ENCODE measurements around the gene FHIT. TPM values are rescaled to one million over a fixed set of nuclear protein-coding genes. Genes with fewer than 3 reads are reported as not detected.

Gene FHIT
- total RNA-seq, 2 experiments from 2014 or later = 9.6 to 9.7 TPM

DNA sequence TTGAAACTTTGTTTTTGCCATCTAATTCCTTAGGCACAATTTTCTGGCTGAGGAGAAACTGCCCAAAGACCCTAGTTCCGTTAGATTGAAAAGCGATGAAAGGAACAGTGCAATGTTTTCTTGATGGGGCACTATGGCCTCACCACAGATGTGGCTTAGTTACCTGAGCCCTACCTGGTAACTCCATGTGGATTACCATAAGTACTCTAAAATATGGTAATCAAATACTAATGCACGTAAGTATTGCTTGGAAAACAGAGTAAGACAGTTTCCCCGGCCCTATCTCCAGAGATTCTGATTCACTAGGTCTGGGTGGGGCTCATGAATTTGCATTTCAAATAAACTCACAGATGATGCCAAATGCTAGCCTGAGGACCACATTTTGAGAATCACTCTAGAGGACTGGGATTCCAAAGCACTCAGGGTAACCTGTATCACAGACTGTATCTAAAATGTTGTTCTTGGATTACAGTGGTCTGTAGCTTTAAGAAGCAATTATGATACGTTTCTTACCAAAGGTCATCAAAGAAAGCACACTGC is 806.3 kb downstream of the FHIT start:
- H3K9me3 Mint-ChIP-seq = peaks cover 2% of the 10 kb centered on the region
- ChIA-PET POLR2A (no interaction called here), CTCF (no interaction called here)
- no peaks in the 10 kb centered on the region for H3K36me3 Mint-ChIP-seq (ENCODE audit: low read depth)
- H3K4me3 Mint-ChIP-seq = no peak overlapping the region
- H3K27me3 Mint-ChIP-seq = no peaks in the 10 kb centered on the region
- no peak overlapping the region for H3K27ac Mint-ChIP-seq
- no peak for DNase-seq
- peaks cover 2% of the 10 kb centered on the region for H3K4me1 Mint-ChIP-seq

DNA sequence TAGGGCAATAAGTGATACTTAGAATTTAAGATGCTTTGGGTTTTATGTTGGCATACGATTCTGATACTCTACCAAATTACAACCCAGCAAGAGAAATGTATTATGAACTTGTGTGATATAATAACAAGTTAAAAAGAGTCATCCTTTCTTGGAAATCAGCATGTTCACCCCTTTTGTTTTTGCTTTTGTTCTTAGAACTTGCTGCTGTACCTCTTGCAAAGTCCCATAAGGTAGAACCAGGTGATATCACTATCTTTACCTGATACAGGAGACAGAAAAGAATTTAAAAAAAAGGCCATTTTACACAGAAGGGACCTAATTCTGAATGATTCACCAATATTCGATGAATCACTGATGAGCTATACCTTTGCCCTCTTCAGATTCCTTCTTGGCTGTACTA is 810.4 kb downstream of the FHIT start:
- CTCF ChIA-PET = no interaction called here
- Mint-ChIP-seq H3K27ac (no peak overlapping the region), H3K4me3 (no peak overlapping the region), H3K27me3 (peaks cover 1% of the 10 kb centered on the region), H3K36me3 (ENCODE audit: low read depth) (no peaks in the 10 kb centered on the region), H3K4me1 (peaks cover 2% of the 10 kb centered on the region), H3K9me3 (no peaks in the 10 kb centered on the region)
- DNase-seq = no peak
- POLR2A ChIA-PET = no interaction called here

DNA sequence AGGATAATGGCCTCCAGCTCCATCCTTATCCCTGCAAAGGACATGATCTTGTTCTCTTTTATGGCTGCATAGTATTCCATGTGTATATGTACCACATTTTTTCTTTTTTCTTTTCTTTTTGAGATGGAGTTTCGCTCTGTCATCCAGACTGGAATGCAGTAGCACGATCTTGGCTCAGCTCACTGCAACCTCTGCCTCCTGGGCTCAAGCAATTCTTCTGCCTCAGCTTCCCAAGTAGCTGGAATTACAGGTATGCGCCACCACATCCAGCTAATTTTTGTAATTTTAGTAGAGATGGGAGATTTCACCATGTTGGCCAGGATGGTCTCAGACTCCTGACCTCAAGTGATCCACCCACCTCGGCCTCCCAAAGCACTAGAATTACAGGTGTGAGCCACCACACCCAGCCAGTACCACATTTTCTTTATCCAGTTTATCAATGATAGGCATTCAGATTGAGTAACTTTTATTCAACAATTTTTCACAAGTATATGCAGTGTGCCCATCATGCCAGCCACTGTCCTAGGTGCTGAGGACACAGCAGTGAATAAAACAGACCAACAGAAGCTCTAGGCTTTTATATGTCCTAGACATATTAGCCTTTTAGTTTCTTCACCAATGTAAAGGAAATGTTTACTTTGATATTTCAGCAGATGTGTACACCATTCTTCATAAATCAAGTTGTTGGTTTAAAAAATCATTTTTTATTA is 815.2 kb downstream of the FHIT start:
- no peak overlapping the region for H3K4me3 Mint-ChIP-seq
- CTCF ChIA-PET = no interaction called here

DNA sequence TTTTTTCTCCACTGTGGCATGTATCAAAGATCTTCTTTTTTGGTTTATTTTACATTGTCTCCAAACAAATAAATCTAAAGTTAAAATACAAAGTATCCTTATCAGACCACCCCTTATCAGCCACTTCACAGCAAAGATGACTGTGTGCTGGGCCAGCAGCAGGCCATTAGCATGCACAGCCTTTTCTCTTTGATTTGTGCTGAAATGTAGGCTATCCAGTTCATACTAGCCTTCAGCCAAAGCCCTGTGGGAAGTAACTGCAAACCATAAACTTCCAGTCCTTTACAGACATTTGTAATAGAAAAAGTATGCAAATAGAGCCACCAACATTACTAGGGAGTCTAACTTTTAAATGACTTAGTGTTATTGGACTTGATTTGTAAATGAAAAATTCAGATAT is 816.3 kb downstream of the FHIT start:
- Mint-ChIP-seq H3K4me1 (no peaks in the 10 kb centered on the region), H3K4me3 (no peak overlapping the region), H3K36me3 (ENCODE audit: low read depth) (no peaks in the 10 kb centered on the region), H3K27me3 (peaks cover 1% of the 10 kb centered on the region), H3K27ac (no peak overlapping the region), H3K9me3 (no peaks in the 10 kb centered on the region)
- CTCF ChIA-PET = no interaction called here
- DNase-seq = no peak
- POLR2A ChIA-PET = no interaction called here

More for the DNA sequence above, 815.2 kb downstream of the FHIT start:
- Mint-ChIP-seq H3K36me3 (ENCODE audit: low read depth) (no peaks in the 10 kb centered on the region), H3K9me3 (no peaks in the 10 kb centered on the region), H3K27ac (no peak overlapping the region), H3K4me1 (no peaks in the 10 kb centered on the region), H3K27me3 (peaks cover 1% of the 10 kb centered on the region)
- DNase-seq = no peak
- POLR2A ChIA-PET = no interaction called here

GRCh38 chr3:60434323-60434722 is 816.9 kb downstream of the FHIT start:
- Mint-ChIP-seq H3K27ac (no peak overlapping the region), H3K4me1 (no peaks in the 10 kb centered on the region), H3K9me3 (no peaks in the 10 kb centered on the region), H3K27me3 (no peaks in the 10 kb centered on the region), H3K36me3 (ENCODE audit: low read depth) (no peaks in the 10 kb centered on the region), H3K4me3 (no peak overlapping the region)
- CTCF ChIA-PET = no interaction called here
- POLR2A ChIA-PET = no interaction called here
- no peak for DNase-seq

DNA sequence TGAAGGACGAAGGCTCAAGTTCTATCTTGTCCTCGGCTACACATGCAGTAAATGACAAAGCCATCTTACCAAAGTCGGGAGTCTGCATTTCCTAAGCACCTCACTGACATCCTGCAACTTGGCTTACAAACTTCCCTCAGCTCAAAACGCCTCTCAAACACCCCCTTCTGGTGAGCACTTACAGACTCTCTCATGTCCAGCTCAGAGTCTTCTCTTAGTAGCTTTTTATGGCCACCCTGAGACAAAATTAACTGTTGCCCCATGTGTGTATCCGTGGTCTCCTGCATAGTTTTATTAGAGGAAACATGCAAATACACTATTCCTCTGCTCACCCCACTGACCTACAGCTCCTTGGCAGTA is 819.7 kb downstream of the FHIT start:
- H3K9me3 Mint-ChIP-seq = no peaks in the 10 kb centered on the region
- no peaks in the 10 kb centered on the region for H3K4me1 Mint-ChIP-seq
- H3K27ac Mint-ChIP-seq = no peak overlapping the region
- no peaks in the 10 kb centered on the region for H3K27me3 Mint-ChIP-seq
- POLR2A ChIA-PET = no interaction called here
- CTCF ChIA-PET = no interaction called here
- H3K36me3 Mint-ChIP-seq (ENCODE audit: low read depth) = no peaks in the 10 kb centered on the region
- no peak for DNase-seq
- H3K4me3 Mint-ChIP-seq = no peak overlapping the region

GRCh38 chr3:60430205-60430604 is 821.0 kb downstream of the FHIT start:
- Mint-ChIP-seq H3K4me1 (no peaks in the 10 kb centered on the region), H3K9me3 (no peaks in the 10 kb centered on the region), H3K4me3 (no peak overlapping the region), H3K27ac (no peak overlapping the region), H3K36me3 (ENCODE audit: low read depth) (no peaks in the 10 kb centered on the region), H3K27me3 (no peaks in the 10 kb centered on the region)
- ChIA-PET POLR2A (no interaction called here), CTCF (no interaction called here)
- DNase-seq = no peak

DNA sequence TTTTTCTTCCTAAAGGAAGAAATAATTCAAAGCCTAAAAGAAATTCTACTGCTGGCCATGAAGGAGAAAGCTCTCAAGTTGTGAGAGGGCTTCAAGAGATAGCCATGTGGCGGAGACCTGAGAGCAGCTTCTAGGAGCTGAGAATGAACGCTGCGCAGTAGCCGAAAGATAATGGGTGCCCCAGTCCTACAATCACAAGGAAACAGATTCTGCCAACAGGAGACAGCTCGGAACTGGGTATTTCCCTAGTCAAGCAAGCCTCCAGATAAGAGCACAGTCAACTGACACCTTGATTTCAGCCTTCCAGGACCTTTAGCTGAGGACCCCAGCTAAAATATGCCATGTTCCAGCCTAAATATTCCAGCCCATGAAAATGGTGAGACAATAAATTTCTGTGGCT is 824.1 kb downstream of the FHIT start:
- no peak for DNase-seq
- Mint-ChIP-seq H3K4me3 (no peak overlapping the region), H3K27ac (no peak overlapping the region), H3K9me3 (no peaks in the 10 kb centered on the region), H3K36me3 (ENCODE audit: low read depth) (no peaks in the 10 kb centered on the region), H3K27me3 (no peaks in the 10 kb centered on the region), H3K4me1 (no peaks in the 10 kb centered on the region)
- CTCF ChIA-PET = no interaction called here
- POLR2A ChIA-PET = no interaction called here

GRCh38 chr3:60424942-60425341 is 826.3 kb downstream of the FHIT start:
- CTCF ChIA-PET = no interaction called here
- POLR2A ChIA-PET = no interaction called here
- DNase-seq = no peak
- no peaks in the 10 kb centered on the region for H3K9me3 Mint-ChIP-seq
- H3K4me1 Mint-ChIP-seq = no peaks in the 10 kb centered on the region
- no peak overlapping the region for H3K27ac Mint-ChIP-seq
- no peak overlapping the region for H3K4me3 Mint-ChIP-seq
- H3K27me3 Mint-ChIP-seq = no peaks in the 10 kb centered on the region
- H3K36me3 Mint-ChIP-seq (ENCODE audit: low read depth) = no peaks in the 10 kb centered on the region

- Mint-ChIP-seq H3K4me3 (no peak overlapping the region), H3K36me3 (ENCODE audit: low read depth) (no peaks in the 10 kb centered on the region), H3K27me3 (no peaks in the 10 kb centered on the region), H3K4me1 (no peaks in the 10 kb centered on the region), H3K9me3 (no peaks in the 10 kb centered on the region), H3K27ac (no peak overlapping the region)
- CTCF ChIA-PET = no interaction called here
- no peak for DNase-seq
- POLR2A ChIA-PET = no interaction called here
Observed at GRCh38 chr3:60424034-60424433, 827.2 kb downstream of the FHIT start.

DNA sequence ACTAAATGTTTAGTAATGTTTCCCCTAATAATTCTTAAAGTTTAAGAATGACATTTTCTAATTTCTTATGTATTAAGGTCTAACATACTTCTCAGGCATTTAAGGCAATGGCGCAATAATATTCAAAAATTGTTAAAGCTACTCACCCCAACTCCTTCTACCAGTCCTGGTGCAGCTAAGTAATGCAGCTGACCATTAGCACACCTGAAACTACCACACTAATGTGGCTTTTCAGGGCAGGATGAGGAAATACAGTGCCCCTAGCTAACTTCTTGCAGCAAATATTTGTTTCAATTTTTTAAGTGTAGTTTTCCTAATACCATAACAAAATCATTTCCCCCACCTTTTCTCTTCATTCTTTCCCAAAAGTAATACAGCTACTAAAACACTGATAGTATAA is 827.7 kb downstream of the FHIT start:
- no peak for DNase-seq
- H3K27me3 Mint-ChIP-seq = no peaks in the 10 kb centered on the region

DNA sequence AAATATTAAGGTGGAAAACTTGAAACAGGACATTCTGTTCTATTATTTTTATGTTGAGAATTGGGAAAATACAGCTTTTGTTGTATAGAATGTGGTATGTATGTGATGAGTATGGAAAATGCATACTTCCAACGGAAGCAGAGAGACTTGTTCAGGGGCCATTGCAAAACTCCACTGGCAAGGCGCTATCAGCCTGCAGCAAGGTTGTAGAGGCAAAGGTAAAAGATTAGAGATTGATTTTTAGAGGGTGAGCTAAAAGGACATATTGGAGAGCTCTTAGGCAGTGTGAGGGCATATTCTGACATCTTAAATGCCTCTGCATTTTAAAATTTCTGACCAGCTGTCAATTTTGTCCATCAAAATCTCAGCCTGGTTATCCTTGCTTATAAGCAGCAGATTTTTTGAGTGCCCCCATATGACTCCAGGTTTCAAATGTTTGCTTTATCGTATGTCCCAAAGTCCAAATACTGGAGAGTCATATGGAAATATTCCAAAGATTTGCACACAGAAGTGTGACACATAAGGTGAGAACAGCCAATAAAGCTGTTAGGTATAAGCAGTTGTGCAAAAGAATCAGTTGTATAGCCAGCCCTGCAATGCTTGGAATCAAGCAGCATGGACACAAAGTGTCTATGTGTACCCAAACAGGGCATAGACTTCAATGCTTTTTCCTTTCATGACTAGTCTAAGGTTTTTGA is 829.4 kb downstream of the FHIT start:
- Mint-ChIP-seq H3K4me3 (no peak overlapping the region), H3K27ac (no peak overlapping the region), H3K9me3 (no peaks in the 10 kb centered on the region), H3K27me3 (no peaks in the 10 kb centered on the region), H3K4me1 (no peaks in the 10 kb centered on the region), H3K36me3 (ENCODE audit: low read depth) (no peaks in the 10 kb centered on the region)
- ChIA-PET CTCF (no interaction called here), POLR2A (no interaction called here)
- no peak for DNase-seq

More for the DNA sequence above, 827.7 kb downstream of the FHIT start:
- no peaks in the 10 kb centered on the region for H3K4me1 Mint-ChIP-seq
- CTCF ChIA-PET = no interaction called here
- POLR2A ChIA-PET = no interaction called here
- H3K36me3 Mint-ChIP-seq (ENCODE audit: low read depth) = no peaks in the 10 kb centered on the region
- no peak overlapping the region for H3K4me3 Mint-ChIP-seq
- no peaks in the 10 kb centered on the region for H3K9me3 Mint-ChIP-seq
- H3K27ac Mint-ChIP-seq = no peak overlapping the region

- ChIA-PET POLR2A (no interaction called here), CTCF (interaction anchor here (0.7 kb wide), 1 partner anchor 242 kb away, joined by 3 read pairs; no protein-coding TSS in a partner anchor)
- no peaks in the 10 kb centered on the region for H3K36me3 Mint-ChIP-seq (ENCODE audit: low read depth)
- no peak overlapping the region for H3K27ac Mint-ChIP-seq
- no peaks in the 10 kb centered on the region for H3K27me3 Mint-ChIP-seq
- H3K4me3 Mint-ChIP-seq = no peak overlapping the region
- DNase-seq = no peak
- H3K9me3 Mint-ChIP-seq = no peaks in the 10 kb centered on the region
- no peaks in the 10 kb centered on the region for H3K4me1 Mint-ChIP-seq
Observed at GRCh38 chr3:60417576-60417975, 833.7 kb downstream of the FHIT start.

GRCh38 chr3:60414011-60414410 is 837.2 kb downstream of the FHIT start:
- Mint-ChIP-seq H3K27ac (no peak overlapping the region), H3K4me3 (no peak overlapping the region), H3K9me3 (no peaks in the 10 kb centered on the region), H3K27me3 (no peaks in the 10 kb centered on the region), H3K4me1 (no peaks in the 10 kb centered on the region), H3K36me3 (ENCODE audit: low read depth) (no peaks in the 10 kb centered on the region)
- POLR2A ChIA-PET = no interaction called here
- CTCF ChIA-PET = no interaction called here
- no peak for DNase-seq
